A549 (cell line): ENCODE measurements around the gene C19orf73. TPM values are rescaled to one million over a fixed set of nuclear protein-coding genes. Genes with fewer than 3 reads are reported as not detected.

Source experiments
- ATAC-seq, 2 experiments: fragments of 200-7000 bp in 1 of 2; fragments of >200 bp in 1 of 2; cut with Nextera tagmentation in 1 of 2; cut with Tn5 transposase in 1 of 2; 3 replicates each; pipeline versions ENCODE4 v1.8.0 to v1.9.1; 2018 to 2020; ENCODE audit warnings: mild to moderate bottlenecking in 1 of 2, moderate library complexity in 1 of 2
- CTCF ChIA-PET: fragments of 300-600 bp; sonication (Branson Sonifier 250); formaldehyde crosslinking; extraction: SDS; loops from one replicate; lab custom pipeline; 2021; ENCODE audit warnings: antibody characterized with exemption, inconsistent platforms; lab: Yijun Ruan, JAX
- POLR2A ChIA-PET: fragments of 350-600 bp; formaldehyde crosslinking; extraction: SDS; loops from one replicate; lab custom pipeline; 2021; ENCODE audit warnings: antibody characterized with exemption, inconsistent platforms; lab: Yijun Ruan, JAX
- DNase-seq, 2 experiments: peaks; one replicate each; pipeline versions ENCODE4 v3.0.0 to v3.0.0-alpha.2; 2011 to 2016; ENCODE audit warnings: low read depth in 1 of 2, low spot score in 1 of 2
- FAIRE-seq: peaks from 2 replicates; lab custom pipeline; 2011; peaks lifted over from hg19 to GRCh38; lab: Jason Lieb, UNC
- H3K27ac ChIP-seq, 2 experiments: fragments of >200 bp; sonication (Bioruptor Twin); formaldehyde crosslinking; 3 replicates each; pipeline ENCODE4 v1.5.1; 2016 to 2017
- H3K4me1 ChIP-seq: fragments of >200 bp; sonication (Bioruptor Twin); formaldehyde crosslinking; 3 replicates; pipeline ENCODE4 v1.6.1; 2016
- H3K4me2 ChIP-seq: fragments of >200 bp; sonication (Bioruptor Twin); formaldehyde crosslinking; 3 replicates; pipeline ENCODE4 v1.6.1; 2016
- H3K4me3 ChIP-seq: fragments of >200 bp; sonication (Bioruptor Twin); formaldehyde crosslinking; 3 replicates; pipeline ENCODE4 v1.5.1; 2016
- H3K9me3 ChIP-seq: fragments of >200 bp; sonication (Bioruptor Twin); formaldehyde crosslinking; 3 replicates; pipeline ENCODE4 v1.6.1; 2016
- CHD2 ChIP-seq: fragments of 150-350 bp; IDR thresholded peaks from 2 replicates; pipeline ENCODE4 v1.6.1; 2014; ENCODE audit warnings: low read length; ENCODE audit not compliant: partially characterized antibody
- E2F6 ChIP-seq: IDR thresholded peaks from 2 replicates; pipeline ENCODE4 v1.6.1; 2012; ENCODE audit warnings: low read depth, borderline replicate concordance
- EHMT2 ChIP-seq: fragments of 200-600 bp; sonication (generic); IDR thresholded peaks from 2 replicates; pipeline ENCODE4 v1.6.1; 2016; ENCODE audit warnings: antibody characterized with exemption, low read depth, mild to moderate bottlenecking, moderate library complexity
- ESRRA ChIP-seq: fragments of 150-350 bp; IDR thresholded peaks from 2 replicates; pipeline ENCODE4 v1.6.1; 2014; ENCODE audit warnings: mild to moderate bottlenecking, low read length, borderline replicate concordance
- FOXS1 ChIP-seq: fragments of 250-450 bp; sonication (Bioruptor Pico); IDR thresholded peaks from 2 replicates; pipeline ENCODE4 v1.5.0; 2020; ENCODE audit warnings: mild to moderate bottlenecking, moderate library complexity
- HDAC2 ChIP-seq: fragments of 200-600 bp; sonication (generic); IDR thresholded peaks from 2 replicates; pipeline ENCODE4 v1.6.1; 2016
- HOXB13 ChIP-seq: fragments of 250-450 bp; sonication (Bioruptor Pico); IDR thresholded peaks from 2 replicates; pipeline ENCODE4 v1.5.0; 2020; ENCODE audit warnings: low read depth, mild to moderate bottlenecking, moderate library complexity
- HOXB5 ChIP-seq: fragments of 250-450 bp; sonication (Bioruptor Pico); IDR thresholded peaks from 2 replicates; pipeline ENCODE4 v1.5.0; 2020; ENCODE audit warnings: mild to moderate bottlenecking, moderate library complexity
- MAX ChIP-seq: IDR thresholded peaks from 2 replicates; pipeline ENCODE4 v1.6.1; 2012
- MAZ ChIP-seq: fragments of 150-350 bp; IDR thresholded peaks from 2 replicates; pipeline ENCODE4 v1.6.1; 2014; ENCODE audit warnings: antibody characterized with exemption, low read depth, low read length, borderline replicate concordance
- RARB ChIP-seq: fragments of 250-450 bp; sonication (Bioruptor Pico); IDR thresholded peaks from 2 replicates; pipeline ENCODE4 v1.8.0; 2021; ENCODE audit warnings: mild to moderate bottlenecking, moderate library complexity
- RCOR1 ChIP-seq: fragments of 150-350 bp; IDR thresholded peaks from 2 replicates; pipeline ENCODE4 v1.6.1; 2014; ENCODE audit warnings: antibody characterized with exemption, low read length, low read depth
- RNF2 ChIP-seq: fragments of 200-600 bp; sonication (generic); IDR thresholded peaks from 2 replicates; pipeline ENCODE4 v1.6.1; 2016; ENCODE audit warnings: low read depth, mild to moderate bottlenecking, antibody characterized with exemption, moderate library complexity, borderline replicate concordance
- SREBF2 ChIP-seq: fragments of 450-650 bp; IDR thresholded peaks from 2 replicates; pipeline ENCODE4 v1.6.1; 2014; ENCODE audit warnings: mild to moderate bottlenecking, moderate library complexity
- TFCP2L1 ChIP-seq: fragments of 250-450 bp; sonication (Bioruptor Pico); IDR thresholded peaks from 2 replicates; pipeline ENCODE4 v1.5.0; 2021; ENCODE audit warnings: mild to moderate bottlenecking
- WGBS: methylation state at CpG from one replicate; pipeline ENCODE4 v1.1.6; 2017; ENCODE audit errors: missing lambda C conversion rate; 5-methylcytosine and 5-hydroxymethylcytosine counted together
- polyA plus RNA-seq, 4 experiments: library from polyadenylated mRNA; depleted of rRNA in 3 of 4; stranded (reverse); fragments of >200 nt; fragmentation: RNase III in 1 of 4; extraction: RNeasy Plus Mini Kit Qiagen cat#74134 plus additional on column Dnase treatment in 1 of 4; gene quantifications; 2 replicates in 3 of 4; 3 replicates in 1 of 4; pipeline ENCODE4 v1.2.3, GENCODE V29; 2011 to 2017
- TF ChIP-seq, protein P1 (sequence below): fragments of >200 bp; sonication (Bioruptor Twin); formaldehyde crosslinking; IDR thresholded peaks from 3 replicates; pipeline ENCODE4 v1.5.1; 2016
- TF ChIP-seq, protein P2 (sequence below): fragments of 200-600 bp; sonication (generic); IDR thresholded peaks from 2 replicates; pipeline ENCODE4 v1.6.1; 2016; ENCODE audit warnings: antibody characterized with exemption, mild to moderate bottlenecking, moderate library complexity
- TF ChIP-seq, protein P3 (sequence below): fragments of 250-450 bp; sonication (Bioruptor Pico); IDR thresholded peaks from 2 replicates; pipeline ENCODE4 v1.5.0; 2021; ENCODE audit warnings: mild to moderate bottlenecking, moderate library complexity, borderline replicate concordance

The C19orf73 gene
- polyA plus RNA-seq, 2 of the 4 experiments (the other 2 are of a cell fraction): 1.8 to 2.2 TPM

GRCh38 chr19:49120325-49120683 lies 1.4 kb upstream of the C19orf73 start:
- DNase-seq: no peak
- WGBS: 30% methylated on average over 11 of the region's 16 CpGs
- POLR2A ChIA-PET: interaction anchor here (0.8 to 1.2 kb wide), 3 partner anchors 20 to 127 kb away, joined by 3 to 5 read pairs (median 4); partner anchors contain the start of gene RUVBL2
- CTCF ChIA-PET: interaction anchor here (0.6 to 21.0 kb wide), 14 partner anchors 11 to 449 kb away, joined by 3 to 298 read pairs (median 4); partner anchors contain the start of genes GYS1 and RUVBL2
- H3K4me3 ChIP-seq: peak overlapping the region; percentile 62
- peak in 1 of 2 experiments; percentile 1; a peak in 1 of 6 replicates for ATAC-seq
- FAIRE-seq: no peak
- peaks cover 16% of the 10 kb centered on the region for H3K4me1 ChIP-seq
- TF ChIP-seq TFCP2L1 (CRISPR knock-in tag) (no peak), MAZ (no peak), EHMT2 (0 out of 2 replicates have a peak, but pooled peaks have one; percentile 28)
- TF ChIP-seq, protein P1, sequence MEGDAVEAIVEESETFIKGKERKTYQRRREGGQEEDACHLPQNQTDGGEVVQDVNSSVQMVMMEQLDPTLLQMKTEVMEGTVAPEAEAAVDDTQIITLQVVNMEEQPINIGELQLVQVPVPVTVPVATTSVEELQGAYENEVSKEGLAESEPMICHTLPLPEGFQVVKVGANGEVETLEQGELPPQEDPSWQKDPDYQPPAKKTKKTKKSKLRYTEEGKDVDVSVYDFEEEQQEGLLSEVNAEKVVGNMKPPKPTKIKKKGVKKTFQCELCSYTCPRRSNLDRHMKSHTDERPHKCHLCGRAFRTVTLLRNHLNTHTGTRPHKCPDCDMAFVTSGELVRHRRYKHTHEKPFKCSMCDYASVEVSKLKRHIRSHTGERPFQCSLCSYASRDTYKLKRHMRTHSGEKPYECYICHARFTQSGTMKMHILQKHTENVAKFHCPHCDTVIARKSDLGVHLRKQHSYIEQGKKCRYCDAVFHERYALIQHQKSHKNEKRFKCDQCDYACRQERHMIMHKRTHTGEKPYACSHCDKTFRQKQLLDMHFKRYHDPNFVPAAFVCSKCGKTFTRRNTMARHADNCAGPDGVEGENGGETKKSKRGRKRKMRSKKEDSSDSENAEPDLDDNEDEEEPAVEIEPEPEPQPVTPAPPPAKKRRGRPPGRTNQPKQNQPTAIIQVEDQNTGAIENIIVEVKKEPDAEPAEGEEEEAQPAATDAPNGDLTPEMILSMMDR: no peak
- TF ChIP-seq, protein P2, sequence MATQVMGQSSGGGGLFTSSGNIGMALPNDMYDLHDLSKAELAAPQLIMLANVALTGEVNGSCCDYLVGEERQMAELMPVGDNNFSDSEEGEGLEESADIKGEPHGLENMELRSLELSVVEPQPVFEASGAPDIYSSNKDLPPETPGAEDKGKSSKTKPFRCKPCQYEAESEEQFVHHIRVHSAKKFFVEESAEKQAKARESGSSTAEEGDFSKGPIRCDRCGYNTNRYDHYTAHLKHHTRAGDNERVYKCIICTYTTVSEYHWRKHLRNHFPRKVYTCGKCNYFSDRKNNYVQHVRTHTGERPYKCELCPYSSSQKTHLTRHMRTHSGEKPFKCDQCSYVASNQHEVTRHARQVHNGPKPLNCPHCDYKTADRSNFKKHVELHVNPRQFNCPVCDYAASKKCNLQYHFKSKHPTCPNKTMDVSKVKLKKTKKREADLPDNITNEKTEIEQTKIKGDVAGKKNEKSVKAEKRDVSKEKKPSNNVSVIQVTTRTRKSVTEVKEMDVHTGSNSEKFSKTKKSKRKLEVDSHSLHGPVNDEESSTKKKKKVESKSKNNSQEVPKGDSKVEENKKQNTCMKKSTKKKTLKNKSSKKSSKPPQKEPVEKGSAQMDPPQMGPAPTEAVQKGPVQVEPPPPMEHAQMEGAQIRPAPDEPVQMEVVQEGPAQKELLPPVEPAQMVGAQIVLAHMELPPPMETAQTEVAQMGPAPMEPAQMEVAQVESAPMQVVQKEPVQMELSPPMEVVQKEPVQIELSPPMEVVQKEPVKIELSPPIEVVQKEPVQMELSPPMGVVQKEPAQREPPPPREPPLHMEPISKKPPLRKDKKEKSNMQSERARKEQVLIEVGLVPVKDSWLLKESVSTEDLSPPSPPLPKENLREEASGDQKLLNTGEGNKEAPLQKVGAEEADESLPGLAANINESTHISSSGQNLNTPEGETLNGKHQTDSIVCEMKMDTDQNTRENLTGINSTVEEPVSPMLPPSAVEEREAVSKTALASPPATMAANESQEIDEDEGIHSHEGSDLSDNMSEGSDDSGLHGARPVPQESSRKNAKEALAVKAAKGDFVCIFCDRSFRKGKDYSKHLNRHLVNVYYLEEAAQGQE: peak; percentile 87
- H3K4me2 ChIP-seq: peak overlapping the region; percentile 87
- H3K27ac ChIP-seq: peak overlapping the region in 1 of 2 experiments; percentile 95; a peak in 2 of 6 replicates
- H3K9me3 ChIP-seq: no peaks in the 10 kb centered on the region

DNA sequence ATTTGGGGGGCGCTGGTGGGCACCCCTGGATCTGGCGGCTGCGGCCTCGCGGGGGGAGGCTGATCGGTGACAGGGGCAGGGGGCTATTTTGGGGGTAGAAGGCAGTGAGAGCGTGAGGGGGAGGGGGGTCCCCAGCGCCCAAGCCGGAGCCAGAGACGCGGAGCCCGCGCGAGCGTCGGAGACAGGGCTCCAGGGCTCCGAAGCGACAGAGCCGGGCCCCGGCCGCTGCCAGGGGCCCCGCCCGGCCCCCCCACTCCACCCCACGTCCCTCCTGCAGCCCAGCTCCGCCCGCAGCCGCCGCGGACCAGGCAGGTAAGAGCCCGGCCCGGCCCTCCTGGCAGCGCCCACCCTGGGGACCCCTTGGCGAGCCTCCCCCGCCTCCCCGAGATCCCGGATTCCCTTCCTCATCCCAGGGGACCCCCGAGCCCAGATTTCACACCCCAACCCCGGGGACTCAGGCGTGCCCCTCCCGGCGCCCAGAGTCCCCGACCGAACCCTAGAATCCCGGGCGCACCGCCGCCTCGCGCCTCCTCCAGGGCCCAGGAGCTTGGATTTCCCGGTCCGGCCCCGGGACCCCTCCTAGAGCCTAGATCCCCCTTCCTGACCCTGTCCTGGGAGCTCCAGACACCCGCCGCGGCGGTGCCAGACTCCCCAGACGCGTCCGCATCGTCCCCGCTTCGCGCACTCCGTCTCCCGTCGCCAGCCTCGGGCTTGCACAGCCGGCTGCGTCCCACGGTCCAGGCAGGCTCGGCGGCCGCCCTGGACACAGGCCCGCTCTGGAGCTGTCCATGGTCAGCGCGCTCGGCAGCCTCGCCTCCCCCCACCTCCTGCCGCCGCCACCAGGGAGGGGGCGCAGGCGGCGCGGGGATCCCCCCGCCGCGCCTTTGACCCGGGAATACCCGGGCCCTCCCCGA lies 725 bp upstream of the C19orf73 start, which contains the start of gene PPFIA3:
TSS of gene PPFIA3 (plus strand) at position 134 of the 914 bp plus-strand sequence. CDS start 8,330 bp downstream, outside the sequence.
- Histone ChIP-seq H3K9me3 (no peaks in the 10 kb centered on the region), H3K4me1 (peaks cover 19% of the 10 kb centered on the region), H3K4me2 (peak within 1 kb of the TSS; percentile 87), H3K4me3 (peak within 1 kb of the TSS; percentile 62), H3K27ac (peak within 1 kb of the TSS; percentile 95)
- WGBS: 1% methylated on average over 15 of the region's 90 CpGs
- ATAC-seq: peak; percentile 57 to 61
- POLR2A ChIA-PET: interaction anchor here (0.8 to 1.2 kb wide), 3 partner anchors 19 to 126 kb away, joined by 3 to 5 read pairs (median 4); partner anchors contain the start of gene RUVBL2
- peak in 1 of 2 experiments; percentile 62 for DNase-seq
- TF ChIP-seq CHD2 (no peak), FOXS1 (CRISPR knock-in tag) (no peak), HOXB5 (CRISPR knock-in tag) (0 out of 2 replicates have a peak, but pooled peaks have one; percentile 38), ESRRA (no peak), SREBF2 (no peak), E2F6 (peak; percentile 43; the same call in 1 of the 2 replicates), HOXB13 (CRISPR knock-in tag) (peak; percentile 47; the same call in 1 of the 2 replicates), RARB (no peak), RNF2 (peak; percentile 70; the same call in 1 of the 2 replicates), RCOR1 (no peak), EHMT2 (0 out of 2 replicates have a peak, but pooled peaks have one; percentile 70), MAX (peak; percentile 72), HDAC2 (0 out of 2 replicates have a peak, but pooled peaks have one; percentile 55)
- TF ChIP-seq, protein P3, sequence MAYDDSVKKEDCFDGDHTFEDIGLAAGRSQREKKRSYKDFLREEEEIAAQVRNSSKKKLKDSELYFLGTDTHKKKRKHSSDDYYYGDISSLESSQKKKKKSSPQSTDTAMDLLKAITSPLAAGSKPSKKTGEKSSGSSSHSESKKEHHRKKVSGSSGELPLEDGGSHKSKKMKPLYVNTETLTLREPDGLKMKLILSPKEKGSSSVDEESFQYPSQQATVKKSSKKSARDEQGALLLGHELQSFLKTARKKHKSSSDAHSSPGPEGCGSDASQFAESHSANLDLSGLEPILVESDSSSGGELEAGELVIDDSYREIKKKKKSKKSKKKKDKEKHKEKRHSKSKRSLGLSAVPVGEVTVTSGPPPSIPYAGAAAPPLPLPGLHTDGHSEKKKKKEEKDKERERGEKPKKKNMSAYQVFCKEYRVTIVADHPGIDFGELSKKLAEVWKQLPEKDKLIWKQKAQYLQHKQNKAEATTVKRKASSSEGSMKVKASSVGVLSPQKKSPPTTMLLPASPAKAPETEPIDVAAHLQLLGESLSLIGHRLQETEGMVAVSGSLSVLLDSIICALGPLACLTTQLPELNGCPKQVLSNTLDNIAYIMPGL (CRISPR knock-in tag): no peak
- TF ChIP-seq, protein P2: peak; percentile 97
- CTCF ChIA-PET: interaction anchor here (0.6 to 21.0 kb wide), 14 partner anchors 11 to 450 kb away, joined by 3 to 298 read pairs (median 4); partner anchors contain the start of genes GYS1 and RUVBL2
- no peak for FAIRE-seq
